NCI-H748 treated with DMSO at 0.1 percent for 48 hours (cell line): Measurements from ENCODE around the gene YEATS2.
"Not testable (repeated sequence)": the region's sequence is repeated elsewhere in the genome, so short reads cannot be mapped to it uniquely, and the experiment has no call there.

Experiments used
- DNase-seq: peaks from one replicate; lab custom pipeline; 2025; lab: John Stamatoyannopoulos, UW

Gene YEATS2

DNA sequence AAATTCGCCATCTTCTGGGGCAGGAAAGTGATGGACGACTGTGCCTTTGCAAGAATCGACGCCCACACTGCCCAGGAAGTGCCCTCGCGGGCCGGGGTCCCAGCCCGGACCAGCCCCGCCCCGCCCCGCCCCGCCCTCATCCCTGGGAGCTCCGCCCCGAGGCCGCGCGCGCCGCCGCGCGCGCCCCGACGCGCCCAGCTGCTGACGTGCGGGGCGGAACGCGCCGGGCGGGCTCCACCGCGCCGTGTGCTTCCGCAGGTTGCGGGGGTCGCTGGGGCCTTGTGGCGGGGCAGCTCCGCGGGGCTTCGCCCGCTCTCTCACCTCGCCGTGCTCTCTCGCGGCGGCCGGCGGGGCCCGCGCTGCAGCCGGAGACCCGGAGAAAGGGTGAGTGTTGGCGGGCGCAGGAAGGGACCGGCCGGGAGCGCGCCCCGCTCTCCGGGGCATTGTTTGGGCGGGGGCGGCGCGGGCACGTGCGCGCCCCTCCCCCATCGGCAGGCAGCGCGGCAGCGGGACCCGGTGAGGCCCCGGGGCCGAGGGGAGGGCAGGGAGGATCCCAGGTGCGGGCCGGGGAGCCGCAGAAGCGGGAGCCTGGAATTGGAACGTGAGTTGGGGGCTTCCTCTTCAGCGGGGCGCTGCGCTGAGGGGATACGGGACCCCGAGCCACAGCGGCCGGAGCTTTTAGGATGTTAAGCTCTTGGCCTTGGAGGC lies at the start of gene YEATS2:
Gene YEATS2 (plus strand): TSS at position 188 of the 708 bp plus-strand sequence. CDS start 17,366 bp downstream, outside the sequence.
- peak; percentile 7 for DNase-seq

DNA sequence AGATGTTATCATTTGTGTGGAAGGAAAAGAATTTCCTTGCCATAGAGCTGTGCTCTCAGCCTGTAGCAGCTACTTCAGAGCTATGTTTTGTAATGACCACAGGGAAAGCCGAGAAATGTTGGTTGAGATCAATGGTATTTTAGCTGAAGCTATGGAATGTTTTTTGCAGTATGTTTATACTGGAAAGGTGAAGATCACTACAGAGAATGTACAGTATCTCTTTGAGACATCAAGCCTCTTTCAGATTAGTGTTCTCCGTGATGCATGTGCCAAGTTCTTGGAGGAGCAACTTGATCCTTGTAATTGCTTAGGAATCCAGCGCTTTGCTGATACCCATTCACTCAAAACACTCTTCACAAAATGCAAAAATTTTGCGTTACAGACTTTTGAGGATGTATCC lies 47.0 kb upstream of the YEATS2 start:
- no peak for DNase-seq

DNA sequence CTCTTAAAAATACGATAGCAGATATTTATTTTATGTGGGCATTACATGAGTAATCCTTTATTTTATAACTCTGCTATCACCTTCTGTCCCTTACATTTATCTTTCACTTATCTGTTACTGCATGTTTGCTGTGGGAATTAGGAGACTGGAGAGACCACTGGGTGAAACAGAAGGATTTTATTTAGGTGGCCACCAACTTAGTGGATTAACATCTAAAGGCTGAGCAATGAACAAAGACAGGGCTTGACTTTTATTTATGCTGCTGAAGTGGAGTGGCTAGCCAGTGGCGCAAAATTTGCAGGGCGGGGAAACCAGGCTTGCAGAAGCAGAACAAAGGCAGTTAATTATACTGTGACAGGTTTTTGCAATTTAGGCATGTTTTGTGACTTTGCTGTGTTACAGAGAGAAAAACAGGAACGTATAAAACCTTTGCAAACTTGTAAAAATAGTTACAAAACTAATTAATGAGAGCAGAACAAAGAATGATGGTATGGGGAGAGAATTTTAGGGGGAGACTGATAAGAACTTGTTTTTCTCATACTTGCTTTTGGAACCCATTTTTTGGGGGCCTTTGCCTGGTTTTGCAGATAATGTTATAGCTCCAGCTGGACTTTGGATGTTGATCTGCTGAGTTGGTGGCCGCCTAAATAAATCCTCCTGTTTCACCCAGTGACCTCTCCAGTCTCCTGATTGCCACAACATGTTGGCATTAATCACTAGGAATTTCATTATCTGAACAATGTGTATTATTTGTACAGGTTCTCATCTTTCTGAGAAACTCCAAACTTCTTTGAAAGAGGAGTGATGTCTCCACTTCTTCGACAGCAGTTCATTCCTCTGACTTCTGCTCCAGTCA lies 44.2 kb upstream of the YEATS2 start:
- DNase-seq: no peak

- DNase-seq: no peak
Observed at GRCh38 chr3:183654727-183655126, 42.9 kb upstream of the YEATS2 start.

GRCh38 chr3:183662099-183662498 lies 35.5 kb upstream of the YEATS2 start:
- DNase-seq: no peak

GRCh38 chr3:183664913-183665381 lies 32.6 kb upstream of the YEATS2 start:
- DNase-seq: no peak

- DNase-seq: no peak
Observed at GRCh38 chr3:183680061-183680460, 17.5 kb upstream of the YEATS2 start.

DNA sequence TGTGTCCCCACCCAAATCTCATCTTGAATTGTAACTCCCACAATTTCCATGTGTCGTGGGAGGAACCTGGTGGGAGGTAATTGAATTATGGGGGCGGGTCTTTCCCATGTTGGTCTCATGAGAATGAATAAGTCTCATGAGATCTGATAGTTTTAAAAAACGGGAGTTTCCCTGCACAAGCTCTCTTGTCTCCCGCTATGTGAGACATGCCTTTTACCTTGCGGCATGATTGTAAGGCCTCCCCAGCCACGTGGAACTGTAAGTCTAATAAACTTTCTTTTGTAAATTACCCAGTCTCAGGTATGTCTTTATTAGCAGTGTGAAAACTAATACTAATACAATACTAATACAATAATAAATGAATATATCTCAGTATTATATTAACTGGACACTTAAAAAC lies 9.9 kb upstream of the YEATS2 start:
- DNase-seq: no peak

DNA sequence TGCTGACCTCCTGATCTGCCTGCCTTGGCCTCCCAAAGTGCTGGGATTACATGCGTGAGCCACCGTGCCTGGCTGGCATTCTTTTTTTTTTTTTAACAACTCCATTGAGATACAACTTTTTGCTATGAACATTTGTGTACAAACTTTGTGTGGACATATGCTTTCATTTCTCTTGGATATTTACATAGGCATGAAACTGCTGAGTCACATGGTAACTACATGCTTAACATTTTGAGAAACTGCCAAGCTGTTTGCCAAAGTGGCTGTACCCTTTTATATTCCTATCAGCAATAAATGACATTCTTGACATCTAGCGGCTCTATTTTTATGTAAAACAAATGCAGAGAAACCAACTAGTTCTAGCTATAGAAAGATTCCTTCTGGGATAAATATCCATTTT lies 8.7 kb upstream of the YEATS2 start:
- DNase-seq: no peak

- DNase-seq: not testable (repeated sequence)
Observed at GRCh38 chr3:183689621-183690020, 8.0 kb upstream of the YEATS2 start.

- no peak for DNase-seq
Observed at GRCh38 chr3:183690402-183690995, 7.1 kb upstream of the YEATS2 start.

- DNase-seq: no peak
Observed at GRCh38 chr3:183692436-183692835, 5.2 kb upstream of the YEATS2 start.

- DNase-seq: no peak
Observed at GRCh38 chr3:183695569-183696364, 1.8 kb upstream of the YEATS2 start.

- DNase-seq: no peak
Observed at GRCh38 chr3:183697123-183697609, 431 bp upstream of the YEATS2 start.

DNA sequence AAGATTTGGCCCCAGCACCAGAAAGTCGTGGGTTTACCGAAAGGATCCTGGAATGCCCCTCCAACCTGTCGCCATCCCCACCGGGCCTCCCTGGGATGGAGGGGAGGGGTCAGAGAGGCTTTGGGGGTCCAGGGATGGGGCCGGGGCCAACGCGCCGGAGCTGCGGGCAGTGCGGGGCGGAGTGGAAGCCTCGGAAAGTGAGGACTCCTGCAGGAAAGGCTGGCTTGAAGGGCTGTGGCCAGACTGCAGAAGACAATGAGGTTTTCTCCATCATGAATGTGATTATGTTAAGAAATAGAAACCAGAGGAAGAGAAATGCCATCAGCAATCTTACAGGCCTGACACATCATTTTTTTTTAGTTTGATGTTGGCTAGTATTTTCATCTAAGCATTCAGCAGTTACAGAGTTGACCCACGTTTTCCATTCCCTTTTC lies 738 bp downstream of the YEATS2 start:
- no peak for DNase-seq

DNA sequence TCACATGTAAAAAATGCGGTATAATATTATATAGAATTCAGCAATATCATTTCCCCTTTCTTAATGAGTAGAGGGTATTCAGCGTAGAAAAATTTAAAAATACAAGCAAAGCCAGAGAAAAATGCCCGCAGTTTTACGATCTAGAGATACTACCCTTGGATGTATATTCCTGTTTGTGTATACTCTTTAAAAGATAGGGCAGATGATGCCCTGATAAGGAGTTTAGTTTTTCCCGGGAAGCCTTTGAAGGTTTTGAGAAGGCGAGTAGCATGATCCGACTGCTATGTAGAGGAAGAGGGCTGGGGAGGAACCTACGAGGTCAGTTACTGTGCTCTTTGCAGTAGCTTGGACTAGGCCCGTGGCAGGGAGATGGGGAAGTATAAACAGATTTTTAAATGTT lies 1.2 kb downstream of the YEATS2 start:
- peak; percentile 4 for DNase-seq

DNA sequence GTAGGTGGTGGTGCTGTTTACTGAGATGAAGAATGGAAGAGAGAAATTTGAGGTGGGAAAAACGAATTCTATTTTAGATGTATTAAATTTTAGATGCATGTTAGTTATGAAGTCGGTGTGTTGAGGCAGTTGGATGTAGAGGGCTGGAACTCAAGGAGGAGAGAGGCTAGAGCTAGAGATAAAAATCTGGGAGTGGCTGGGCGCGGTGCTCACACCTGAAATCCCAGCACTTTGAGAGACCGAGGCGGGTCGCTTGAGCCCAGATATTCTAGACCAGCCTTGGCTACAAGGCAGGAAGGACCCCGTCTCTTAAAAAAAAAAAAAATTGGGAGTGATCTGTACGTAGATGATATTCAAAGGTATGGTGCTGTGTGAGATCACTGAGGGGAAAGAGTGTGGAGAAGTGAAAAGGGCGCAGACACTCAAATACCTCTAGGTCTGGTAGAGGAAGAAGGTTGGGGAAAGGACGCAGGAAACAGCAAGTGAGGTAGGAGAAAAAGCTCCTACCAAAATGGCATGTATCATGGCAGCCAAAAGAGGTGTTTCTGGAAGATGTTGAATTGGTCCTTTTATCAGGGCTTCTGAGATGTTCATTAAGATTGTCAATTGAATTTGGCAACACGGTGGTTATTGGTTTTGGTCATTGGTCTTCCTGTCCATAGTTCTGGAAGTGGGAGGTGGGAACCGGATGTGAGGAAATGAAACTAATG lies 1.8 kb downstream of the YEATS2 start:
- DNase-seq: no peak

DNA sequence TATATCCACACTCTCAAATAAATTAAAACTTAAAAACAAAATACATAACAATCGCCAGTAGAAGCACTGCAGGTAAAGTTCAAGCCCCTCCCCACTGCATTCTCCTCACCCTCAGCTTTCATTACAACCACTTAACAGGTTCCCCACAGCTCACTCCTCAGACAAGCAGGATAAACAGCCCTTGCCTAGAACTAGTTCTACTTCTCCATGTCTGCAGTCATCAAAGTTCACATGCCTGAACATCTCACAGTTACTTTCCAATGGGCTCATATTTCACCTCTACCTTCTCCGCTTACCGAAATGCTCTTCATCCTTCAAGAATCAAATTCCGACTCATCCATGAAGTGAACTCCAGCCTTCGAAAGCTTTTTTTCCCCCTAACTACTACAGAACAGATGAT lies 4.1 kb downstream of the YEATS2 start:
- DNase-seq: no peak

DNA sequence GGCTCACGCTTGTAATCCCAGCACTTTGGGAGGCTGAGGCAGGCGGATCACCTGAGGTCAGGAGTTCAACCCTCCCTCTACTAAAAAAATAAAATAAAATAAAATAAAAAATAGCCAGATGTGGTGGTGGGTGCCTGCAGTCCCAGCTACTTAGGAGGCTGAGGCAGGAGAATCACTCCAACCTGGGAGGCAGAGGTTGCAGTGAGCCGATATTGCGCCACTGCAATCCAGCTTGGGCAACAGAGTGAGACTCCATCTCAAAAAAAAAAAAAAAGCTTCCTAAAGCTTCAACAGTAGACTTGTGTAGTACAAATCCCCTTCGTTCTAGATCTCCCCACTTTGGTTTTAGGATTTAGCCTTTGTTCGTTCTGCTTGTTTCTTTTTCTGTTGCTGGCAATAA lies 6.3 kb downstream of the YEATS2 start:
- DNase-seq: not testable (repeated sequence)

DNA sequence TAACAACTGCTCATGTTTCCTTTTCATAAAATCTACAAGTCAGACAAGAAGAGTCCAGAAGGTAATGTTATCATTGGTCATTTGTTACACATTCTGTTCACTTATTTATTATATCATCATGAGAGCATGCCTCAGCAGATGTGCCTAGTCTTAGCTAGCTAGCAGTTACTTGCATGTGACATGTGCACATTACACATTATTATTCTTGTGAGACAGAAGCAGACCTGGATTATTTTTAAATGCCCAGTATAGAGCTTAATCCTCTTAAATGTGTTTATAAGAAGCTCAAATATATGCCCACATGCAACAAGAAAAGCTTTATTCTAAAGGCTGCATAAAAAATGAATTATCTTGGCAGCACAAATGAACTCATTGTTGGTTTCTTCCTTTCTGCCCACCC lies 12.6 kb downstream of the YEATS2 start:
- DNase-seq: no peak

- no peak for DNase-seq
Observed at GRCh38 chr3:183711516-183711915, 13.9 kb downstream of the YEATS2 start.
